ENCODE results near the gene POLR2B.
"Not testable (repeated sequence)": the region's sequence is repeated elsewhere in the genome, so short reads cannot be mapped to it uniquely, and the experiment has no call there.

Gene POLR2B

DNA sequence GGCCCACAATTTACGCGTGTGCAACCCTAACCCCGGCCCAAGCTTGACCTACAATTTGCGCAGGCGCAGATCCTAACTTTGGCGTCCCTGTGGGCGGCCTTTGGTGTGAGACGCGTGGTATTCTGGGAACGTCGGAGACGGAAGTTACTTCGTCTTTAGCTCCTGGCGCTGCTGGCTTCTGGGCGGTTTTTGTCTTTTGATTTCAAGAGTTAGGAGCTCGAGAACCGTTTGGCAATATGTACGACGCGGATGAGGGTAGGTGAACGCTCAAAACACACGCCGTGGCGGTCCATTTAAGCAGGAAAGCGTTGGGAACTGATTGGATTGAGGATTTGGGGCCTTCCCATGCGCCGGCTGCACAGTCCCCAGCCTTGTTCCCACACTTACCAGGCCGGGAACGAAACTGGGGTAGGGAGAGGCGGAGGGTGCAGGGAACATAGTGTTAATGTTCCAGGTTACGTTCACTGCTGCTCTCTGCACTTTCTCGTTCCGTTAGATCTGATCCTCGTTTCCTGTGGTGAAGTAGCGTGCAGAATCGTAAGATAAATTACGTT is at the start of gene POLR2B:
Gene POLR2B (plus strand): TSS at position 147 of the 554 bp plus-strand sequence. CDS start 90 bp downstream, at position 237.
- DNase-seq = peak; percentile 98

DNA sequence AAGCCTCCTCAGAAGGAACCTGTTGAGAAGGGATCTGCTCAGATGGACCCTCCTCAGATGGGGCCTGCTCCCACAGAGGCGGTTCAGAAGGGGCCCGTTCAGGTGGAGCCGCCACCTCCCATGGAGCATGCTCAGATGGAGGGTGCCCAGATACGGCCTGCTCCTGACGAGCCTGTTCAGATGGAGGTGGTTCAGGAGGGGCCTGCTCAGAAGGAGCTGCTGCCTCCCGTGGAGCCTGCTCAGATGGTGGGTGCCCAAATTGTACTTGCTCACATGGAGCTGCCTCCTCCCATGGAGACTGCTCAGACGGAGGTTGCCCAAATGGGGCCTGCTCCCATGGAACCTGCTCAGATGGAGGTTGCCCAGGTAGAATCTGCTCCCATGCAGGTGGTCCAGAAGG is 48.1 kb upstream of the POLR2B start:
- DNase-seq = no peak

DNA sequence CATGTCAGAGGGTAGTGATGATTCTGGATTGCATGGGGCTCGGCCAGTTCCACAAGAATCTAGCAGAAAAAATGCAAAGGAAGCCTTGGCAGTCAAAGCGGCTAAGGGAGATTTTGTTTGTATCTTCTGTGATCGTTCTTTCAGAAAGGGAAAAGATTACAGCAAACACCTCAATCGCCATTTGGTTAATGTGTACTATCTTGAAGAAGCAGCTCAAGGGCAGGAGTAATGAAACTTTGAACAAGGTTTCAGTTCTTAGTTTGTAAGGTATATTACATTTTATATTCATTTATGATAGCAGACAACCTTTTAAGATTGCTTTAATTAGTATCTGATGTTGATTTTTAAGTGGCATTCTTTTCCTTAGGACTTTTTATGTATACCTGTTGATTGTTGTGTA is 46.8 kb upstream of the POLR2B start:
- DNase-seq = no peak

DNA sequence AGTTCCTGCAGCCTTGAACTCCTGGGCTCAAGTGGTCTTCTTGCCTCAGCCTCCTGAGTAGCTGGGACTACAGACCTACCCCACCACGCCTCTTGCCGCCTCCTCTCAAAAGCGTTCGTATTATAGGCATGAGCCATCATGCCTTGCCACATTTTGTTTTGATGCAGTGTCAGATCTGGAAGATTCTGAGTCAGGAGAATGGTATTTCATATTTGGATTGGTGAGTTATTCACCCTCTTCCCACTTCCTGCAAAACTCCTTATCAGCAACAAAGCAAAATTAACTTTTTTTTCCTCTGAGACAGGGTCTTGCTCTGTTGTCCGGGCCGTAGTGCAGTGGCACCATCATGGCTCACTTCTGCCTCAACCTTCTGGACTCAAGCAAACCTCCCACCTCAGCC is 41.4 kb upstream of the POLR2B start:
- no peak for DNase-seq

DNA sequence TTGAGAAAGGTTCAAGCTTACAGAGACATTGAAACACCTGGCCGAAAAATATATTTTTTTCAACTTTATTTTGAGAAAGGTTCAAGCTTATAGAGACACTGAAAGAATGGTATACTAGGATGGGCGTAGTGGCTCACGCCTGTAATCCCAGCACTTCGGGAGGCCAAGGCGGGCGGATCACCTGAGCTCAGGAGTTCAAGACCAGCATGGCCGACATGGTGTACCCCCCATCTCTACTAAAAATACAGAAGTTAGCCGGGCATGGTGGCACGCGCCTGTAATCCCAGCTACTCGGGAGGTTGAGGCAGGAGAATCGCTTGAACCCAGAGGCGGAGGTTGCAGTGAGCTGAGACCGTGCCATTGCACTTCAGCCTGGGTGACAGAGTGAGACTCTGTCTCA is 38.9 kb upstream of the POLR2B start:
- not testable (repeated sequence) for DNase-seq

DNA sequence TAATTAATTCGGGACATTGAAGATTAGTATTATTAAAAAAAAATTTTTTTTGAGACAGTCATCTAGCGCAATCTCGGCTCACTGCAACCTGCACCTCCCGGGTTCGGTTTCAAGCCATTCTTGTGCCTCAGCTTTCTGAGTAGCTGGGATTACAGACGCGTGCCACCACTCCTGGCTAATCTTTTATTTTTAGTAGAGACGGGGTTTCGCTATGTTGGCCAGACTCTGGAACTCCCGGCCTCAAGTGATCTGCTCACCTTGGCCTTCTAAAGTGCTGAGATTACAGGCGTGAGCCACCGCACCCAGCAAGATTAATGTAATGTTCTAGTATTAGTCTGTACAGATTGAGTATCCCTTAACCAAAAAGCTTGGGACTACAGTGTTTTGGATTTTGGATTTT is 38.3 kb upstream of the POLR2B start:
- DNase-seq = no peak

DNA sequence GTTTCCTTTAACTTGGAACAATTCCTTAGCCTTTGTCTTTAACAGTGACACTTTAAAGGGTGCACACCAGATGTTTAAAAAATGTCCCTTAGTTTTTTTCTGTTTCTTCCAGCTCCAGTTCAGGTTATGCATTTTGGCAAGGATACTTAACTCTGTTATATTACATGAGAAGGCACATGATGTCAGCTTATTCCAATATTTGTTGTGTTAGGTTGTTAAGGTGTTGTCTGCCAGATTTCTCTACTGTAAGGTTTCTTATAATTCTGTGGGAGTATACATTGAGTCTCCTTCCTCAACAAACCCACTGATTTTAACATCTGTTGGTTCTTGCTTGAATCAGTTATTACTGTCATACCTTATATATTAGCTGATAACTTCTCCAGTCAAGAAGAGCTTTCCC is 37.7 kb upstream of the POLR2B start:
- DNase-seq = no peak

DNA sequence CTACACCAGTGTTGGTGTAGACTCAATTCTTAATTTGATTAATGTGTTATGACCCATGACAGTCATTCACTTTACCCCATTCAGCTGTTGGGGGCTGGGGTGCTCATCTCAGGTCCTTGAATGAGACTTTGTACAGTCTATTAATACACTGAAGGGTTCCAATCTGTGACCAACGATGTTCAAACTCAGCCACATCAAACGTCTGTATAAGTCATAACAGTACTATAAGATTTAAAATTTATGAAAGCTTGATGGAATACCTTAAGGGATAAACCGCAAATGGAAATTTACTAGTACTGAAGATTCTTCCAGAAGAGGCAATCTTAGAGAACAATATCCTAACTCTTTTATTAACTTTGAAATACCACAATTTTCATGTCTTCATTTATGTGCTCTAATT is 37.3 kb upstream of the POLR2B start:
- DNase-seq = no peak

DNA sequence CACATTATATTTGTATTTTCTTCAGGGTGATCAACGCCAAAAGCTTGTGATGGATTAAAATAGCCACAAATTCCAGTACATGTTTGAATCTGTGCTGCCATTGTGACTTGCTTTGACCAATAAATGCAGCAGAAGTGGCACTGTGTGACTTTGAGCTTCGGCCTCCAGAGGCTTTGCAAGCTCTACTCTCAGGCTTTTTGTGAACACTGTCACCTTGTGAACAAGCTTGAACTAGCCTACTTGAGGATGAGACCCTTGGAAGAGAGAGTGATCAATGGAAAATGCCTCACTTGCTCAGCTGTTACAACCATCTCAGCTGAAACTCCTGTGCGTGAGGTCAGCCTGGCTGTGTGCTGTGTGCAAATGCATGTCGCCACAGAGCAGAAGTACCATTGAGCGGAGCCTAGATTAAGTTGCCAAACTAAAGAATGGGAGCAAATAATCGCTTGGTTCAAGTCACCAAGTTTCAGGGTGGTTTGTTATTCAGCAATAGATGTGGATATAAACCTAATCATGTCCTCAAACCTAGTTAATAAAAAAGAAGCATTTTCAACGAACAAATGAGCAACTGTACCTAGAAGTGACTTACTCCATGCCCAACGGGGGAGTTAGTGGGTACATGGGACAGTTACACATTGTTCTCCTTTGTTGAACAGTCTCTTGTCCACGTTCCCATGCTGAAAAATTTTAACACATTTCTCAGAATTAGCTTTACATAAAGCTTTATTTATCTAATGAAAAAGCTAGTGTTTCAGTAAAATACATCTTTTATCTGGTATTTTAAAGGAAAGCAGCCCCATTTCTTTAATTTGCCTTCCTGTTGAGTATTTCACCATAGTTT is 24.8 kb upstream of the POLR2B start:
- DNase-seq = no peak

DNA sequence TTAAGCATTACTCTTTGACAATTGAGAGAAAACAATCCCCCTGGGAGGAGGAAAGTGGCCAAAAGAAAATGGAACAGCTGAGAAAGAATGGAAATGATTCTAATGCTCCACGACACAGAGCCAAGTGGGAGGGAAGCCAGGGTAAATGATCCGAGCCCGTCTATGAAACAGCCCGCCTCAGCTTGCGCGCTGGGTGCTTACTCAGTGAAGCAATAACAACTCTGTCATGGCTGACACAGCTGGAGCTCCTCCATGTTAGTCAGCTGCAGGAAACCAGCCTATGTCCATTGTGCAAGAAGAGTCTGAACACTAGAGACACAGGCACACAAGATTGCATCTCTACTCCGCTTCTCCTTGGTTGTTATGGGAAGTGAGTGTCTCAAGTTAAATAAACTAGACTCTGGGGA is 20.6 kb upstream of the POLR2B start:
- DNase-seq = peak; percentile 8

DNA sequence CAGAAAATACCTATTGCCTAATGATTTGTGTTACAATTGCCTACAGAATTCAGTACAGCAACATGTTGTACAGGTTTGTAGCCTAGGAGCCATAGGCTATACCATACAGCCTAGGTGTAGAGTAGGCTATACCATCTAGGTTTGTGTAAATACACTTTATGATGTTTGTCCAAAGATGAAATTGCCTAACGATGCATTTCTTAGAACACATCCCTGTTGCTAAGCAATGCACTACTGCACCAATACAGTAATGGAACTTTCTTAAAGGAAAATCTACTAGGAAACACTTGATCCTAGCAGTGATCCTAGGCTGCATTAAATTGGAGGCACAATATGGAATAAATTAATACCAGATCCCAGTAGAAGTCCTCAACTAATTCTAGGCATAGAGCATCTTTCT is 19.6 kb upstream of the POLR2B start:
- DNase-seq = no peak

DNA sequence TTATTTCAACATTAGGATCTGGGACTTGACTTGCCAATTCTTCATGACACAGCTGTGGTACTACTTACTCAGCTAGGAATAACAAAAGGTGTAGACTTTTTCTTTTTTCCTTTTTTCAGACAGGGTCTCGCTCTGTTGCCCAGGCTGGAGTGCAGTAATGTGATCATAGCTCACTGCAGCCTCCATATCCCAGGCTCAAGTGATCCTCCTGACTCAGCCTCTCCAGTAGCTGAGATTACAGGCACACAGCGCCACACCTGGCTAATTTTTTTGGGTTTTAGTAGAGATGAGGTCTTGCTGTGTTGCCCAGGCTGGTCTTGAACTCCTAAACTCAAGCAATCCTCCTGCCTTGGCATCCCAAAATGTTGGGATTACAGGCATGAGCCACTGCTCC is 17.6 kb upstream of the POLR2B start:
- DNase-seq = no peak

DNA sequence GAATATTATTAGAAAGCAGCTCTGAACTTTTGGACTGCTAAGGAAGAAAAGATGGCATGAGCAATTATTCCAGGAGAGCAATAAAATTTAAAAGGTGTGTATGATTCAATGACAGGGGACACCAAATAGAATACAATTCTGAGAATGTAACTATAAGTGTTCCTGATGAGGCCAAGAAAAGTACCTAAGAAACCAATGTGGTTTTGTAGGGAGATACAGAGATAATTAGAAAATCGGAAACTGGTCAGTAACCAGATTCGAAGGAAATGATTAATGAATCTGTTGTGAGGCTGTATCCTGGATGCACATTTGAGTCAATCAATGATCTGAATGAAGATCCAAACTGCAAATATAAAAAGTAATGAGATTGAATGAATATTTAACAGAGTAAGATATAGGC is 7.3 kb upstream of the POLR2B start:
- no peak for DNase-seq

DNA sequence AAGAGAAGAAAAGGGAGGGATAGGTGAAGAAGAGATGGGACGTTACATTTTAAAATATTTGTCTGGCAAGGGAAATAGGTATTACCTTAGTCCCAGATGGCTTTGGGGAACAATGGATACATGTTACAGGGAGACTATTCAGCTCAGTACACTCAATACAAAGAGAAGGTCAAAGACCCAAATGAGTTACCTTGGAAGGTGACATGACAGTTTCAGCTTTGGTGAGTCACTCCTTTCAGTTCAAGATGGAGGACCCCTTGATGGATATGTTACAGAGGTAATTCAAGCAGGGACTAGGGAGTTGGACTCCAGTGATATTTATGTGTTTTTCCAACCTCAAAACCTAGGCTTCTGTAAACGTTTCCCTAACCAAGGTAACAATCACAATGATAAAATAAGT is 6.3 kb upstream of the POLR2B start:
- no peak for DNase-seq

DNA sequence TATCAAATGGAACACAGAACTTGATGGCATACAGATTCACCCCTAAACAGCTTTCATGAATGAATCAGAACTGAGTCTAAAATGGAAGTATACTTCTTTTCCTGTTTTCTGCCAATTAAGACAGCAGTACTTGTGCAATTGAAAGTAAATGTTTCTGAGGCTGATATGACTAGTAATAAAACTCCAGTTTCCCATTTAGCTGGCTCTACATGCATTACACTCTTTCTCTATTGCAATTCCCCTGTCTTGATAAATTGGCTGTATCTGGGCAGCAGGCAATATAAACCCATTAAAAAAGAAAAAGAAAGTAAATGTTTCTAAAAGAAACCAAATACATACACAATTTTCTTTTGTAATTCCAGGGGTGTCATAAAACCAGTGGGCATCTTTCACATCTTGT is 5.9 kb upstream of the POLR2B start:
- DNase-seq = peak; percentile 16

DNA sequence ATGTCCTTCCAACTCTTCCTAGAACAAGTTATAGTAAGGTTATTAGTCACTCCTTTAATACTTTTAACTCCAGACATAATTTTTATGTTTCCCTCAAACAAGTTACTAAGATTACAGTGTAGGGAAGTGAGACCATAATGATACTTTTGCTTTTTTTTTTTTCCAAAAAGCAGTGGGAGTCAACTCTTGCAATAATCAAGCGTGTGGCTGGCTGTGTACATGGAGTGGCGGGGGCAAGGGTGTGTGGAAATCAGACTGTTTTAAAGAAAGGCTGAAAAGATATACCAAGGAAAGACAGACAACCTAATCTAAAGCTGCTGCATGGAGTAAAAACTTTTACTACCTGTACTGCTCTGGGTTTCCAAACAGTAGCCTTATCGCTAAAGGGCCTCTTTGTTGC is 5.4 kb upstream of the POLR2B start:
- DNase-seq = no peak

DNA sequence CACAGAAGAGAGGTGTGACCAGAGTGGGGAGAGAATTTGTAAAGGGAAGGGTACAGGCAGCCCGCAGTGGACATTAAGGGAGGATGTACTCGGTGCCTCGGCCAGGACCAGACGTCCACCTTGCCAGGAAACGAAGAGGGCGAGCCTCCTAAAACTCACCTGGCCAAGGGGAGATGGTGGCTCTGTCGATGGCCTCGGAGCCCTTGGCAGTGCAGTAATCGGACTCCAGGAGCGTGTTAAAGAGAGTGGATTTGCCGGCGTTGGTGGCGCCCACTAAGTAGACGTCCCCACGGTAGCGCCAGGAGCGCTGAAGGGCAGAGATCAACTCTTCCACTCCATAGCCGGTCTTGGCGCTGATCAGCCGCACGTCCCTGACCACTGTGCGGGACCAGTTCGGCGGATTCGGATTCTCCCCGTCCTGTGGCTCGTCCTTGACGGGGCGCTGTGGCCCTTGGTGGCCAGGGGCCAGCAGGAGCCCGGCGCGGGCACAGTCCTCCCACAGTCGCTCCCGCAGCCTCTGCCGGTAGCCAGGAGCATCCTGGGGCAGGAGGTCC is 2.3 kb upstream of the POLR2B start:
- DNase-seq = no peak

DNA sequence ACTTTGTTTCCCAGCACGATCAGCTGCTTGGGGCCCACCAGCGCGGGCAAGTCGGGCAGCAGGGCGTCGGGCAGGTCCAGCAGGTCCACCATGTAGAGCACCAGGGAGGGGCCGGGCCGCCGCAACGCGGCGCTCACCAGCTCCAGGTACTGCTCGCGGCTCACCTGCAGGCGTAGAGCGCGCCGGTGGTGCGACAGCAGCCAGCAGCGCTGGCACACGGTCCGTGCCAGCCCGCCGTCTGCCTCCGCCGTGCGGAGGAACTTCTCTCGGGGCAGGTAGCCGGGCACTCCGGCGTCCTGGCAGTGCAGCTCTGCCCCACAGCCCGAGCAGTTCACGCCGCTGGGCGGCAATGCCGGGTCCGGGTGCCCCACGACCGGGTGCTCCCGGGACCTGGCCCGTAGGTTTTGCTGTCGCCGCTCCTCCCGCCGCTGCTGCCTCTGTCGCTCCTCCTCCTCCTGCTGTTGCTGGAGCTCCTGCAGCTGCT is 1.8 kb upstream of the POLR2B start:
- peak; percentile 54 for DNase-seq

DNA sequence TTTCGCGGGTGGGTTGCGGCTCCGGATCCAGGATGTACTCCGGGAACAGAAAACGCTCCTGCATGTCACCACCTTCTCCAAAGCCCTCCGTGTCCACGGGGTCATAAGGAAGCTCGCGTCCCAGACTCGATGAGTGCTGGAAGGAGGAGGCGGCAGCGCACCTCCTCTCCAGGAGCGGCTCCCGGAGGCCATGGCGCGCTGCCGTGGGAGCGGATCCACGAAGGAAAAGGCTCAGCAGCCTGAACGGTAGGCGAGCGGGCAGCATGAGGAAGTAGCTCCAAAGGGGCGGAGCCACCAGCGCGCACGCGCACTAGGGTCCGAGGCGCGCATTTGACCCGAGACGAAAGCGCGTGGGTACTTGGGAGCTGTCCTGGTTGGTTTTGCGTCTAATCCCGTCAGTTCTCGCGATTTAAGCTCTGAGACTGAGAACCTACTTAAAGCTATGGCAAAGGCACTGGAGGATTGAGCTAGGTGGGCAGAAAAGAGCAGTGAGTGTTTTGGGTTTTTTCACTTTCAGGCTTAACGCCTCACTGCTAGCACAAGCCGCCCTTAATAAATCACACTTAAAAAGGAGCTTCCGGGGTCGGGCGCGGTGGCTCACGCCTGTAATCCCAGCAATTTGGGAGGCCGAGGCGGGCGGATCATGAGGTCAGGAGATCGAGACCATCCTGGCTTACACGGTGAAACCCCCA is 1.2 kb upstream of the POLR2B start, which contains the start of gene NOA1:
Gene NOA1 (minus strand): TSS at position 286 of the 692 bp plus-strand sequence. CDS start 21 bp downstream, at position 265.
- peak; percentile 99 for DNase-seq

DNA sequence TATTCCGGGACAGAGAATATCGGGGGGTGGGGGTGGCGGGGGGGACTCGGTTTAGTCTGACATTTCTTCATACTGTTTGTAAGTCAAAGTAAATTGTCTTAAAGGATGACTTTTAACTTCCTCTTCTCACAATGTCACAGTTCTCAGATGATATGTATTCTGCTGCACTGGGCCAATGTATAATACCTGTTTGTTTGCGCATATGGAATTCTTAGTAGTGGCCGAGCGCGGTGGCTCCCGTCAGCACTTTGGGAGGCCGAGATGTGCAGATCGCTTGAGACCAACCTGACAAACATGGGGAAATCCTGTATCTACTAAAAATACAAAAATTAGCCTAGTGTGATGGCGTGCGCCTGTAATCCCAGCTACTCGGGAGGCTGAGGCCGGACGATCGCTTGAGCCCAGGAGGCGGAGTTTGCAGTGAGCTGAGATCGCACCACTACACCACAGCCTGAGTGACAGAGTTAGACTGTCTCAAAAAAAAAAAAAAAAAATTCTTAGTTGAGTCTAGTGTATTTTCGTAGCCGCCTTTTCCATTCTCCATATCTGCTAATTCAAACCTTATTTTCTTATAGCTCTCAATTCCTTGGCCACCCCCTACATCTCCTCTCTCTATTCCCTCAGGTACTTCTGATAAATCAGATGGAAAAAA is 851 bp downstream of the POLR2B start:
- peak; percentile 65 for DNase-seq

DNA sequence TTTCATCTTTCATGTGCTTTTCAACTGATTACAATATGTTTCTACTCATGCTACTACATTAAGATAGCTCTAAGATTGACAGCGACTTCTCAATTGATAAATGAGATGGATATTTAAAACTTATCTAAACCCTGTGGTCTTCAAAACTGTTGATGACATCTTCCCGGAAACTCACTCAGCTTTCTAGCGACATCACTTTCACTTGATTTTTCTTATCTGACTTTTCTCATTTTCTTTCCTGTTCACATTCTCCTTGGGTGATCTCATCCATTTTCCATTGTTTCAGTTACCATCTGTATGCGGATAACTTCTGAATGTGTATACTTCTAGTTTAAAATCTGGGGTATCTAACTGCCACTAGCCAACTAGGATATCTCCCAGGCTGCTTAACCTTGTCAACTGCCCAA is 3.1 kb downstream of the POLR2B start:
- DNase-seq = peak; percentile 56

DNA sequence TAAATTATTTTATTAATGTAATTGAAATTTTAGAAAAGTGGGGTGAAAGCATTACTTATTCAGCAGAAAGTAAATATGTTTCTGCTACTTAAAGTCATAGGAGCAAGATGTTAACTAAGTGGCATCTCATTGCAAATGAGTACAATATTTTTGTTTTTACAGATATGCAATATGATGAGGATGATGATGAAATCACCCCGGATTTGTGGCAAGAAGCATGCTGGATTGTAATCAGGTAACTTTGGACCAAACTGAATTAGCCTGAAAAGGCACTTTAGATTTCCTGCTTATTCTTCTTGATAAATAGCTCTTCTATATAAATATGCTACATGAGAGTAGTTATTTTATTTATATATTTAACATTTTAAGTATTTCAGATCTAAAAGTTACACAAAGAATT is 7.5 kb downstream of the POLR2B start:
- DNase-seq = no peak

DNA sequence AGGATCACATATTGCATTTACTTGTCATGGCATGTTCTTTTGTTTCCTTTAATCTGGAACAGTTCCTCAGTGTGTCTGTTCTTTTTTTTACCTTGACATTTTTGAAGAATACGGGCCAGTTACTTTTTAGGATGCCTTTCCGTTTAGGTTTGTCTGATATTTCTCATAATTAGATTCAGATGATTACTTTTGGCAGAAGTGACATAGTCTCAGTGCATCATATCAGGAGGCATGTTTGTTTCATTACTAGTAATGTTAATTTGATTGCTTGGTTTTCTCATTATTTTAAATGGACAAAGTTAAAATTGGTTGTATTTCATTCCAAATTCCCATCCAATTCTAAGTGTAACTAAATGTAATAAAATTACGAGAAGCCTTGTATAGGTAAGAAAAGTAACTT is 8.3 kb downstream of the POLR2B start:
- DNase-seq = no peak
